Prostate gland (tissue), 2 donors: ENCODE results near the gene PTGES.

Experiments
- CTCF ChIP-seq, 4 experiments: fragments of 200-600 bp in 2 of 4; fragments of 450-650 bp in 2 of 4; sonication (generic) in 2 of 4; IDR thresholded peaks; 1 replicate in 3 of 4; 2 replicates in 1 of 4; pipeline ENCODE4 v1.5.1; 2016 to 2019; ENCODE audit warnings: antibody characterized with exemption in 4 of 4, mild to moderate bottlenecking in 2 of 4, moderate library complexity in 2 of 4
- POLR2A ChIP-seq: fragments of 450-650 bp; IDR thresholded peaks from one replicate; pipeline ENCODE4 v1.6.1; 2016; ENCODE audit warnings: antibody characterized with exemption, mild to moderate bottlenecking

GRCh38 chr9:129746092-129746777 lies 6.6 kb downstream of the PTGES start:
- TF ChIP-seq POLR2A (no peak), CTCF (IDR thresholded peaks at IDR 0.05) (no peak)
